T47D (cell line): ENCODE data around the gene GBA3.

Experiments
- DNase-seq, 2 experiments: peaks; one replicate each; pipeline versions ENCODE4 v3.0.0 to v3.0.0-alpha.2; 2011 to 2012; ENCODE audit warnings: low read depth in 1 of 2, low spot score in 1 of 2
- JUND ChIP-seq: IDR thresholded peaks from 2 replicates; pipeline ENCODE4 v1.6.1; 2012; ENCODE audit warnings: low read depth
- in situ Hi-C: cut with HindIII; loops from 2 replicates; pipeline ENCODE4 v1.10.0; 2016; ENCODE audit warnings: low sequenced_read_pairs, low pct_unique_long_range_greater_than_20kb

The GBA3 gene

DNA sequence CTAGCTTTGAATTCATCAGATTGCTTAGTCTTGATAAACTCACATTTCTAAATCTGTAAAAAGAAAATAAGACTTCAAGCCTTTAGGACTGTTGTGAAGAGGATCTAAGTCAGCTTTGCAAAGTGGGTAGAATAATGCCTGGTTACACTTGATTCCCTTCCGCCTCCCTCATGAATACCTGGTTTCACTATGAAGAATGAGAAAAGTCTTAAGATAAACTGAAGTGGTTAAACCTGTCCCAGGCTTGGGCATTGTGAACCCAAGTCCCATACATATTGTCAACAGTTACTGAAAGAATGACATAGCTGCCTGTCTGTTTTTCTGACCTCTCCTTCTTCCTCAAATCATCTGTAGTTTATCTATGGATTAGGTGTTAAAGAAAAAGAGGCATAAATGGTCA is 16.7 kb upstream of the GBA3 start:
- in situ Hi-C loops, result no loop called here
- TF ChIP-seq JUND, result no peak
- DNase-seq, result peak in 1 of 2 experiments; percentile 33

DNA sequence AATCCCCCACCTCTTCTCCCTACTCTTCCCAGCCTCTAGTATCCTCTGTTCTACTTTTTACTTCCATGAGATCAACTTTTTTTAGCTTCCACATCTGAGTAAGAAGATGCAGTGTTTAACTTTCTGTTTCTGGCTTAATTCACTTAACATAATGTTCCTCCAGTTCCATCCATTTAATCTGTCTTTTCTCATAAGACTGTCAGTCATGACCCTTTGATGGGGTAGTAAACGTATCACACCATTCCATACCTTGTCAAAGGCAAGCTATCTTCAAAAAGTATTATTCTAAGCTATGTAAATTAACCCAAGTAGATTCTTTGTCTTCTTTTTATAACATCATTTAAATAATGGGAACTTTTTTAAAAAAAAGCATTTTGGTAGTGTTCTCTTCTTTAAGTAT is 15.0 kb upstream of the GBA3 start:
- TF ChIP-seq JUND, result no peak
- no peak for DNase-seq
- in situ Hi-C loops, result no loop called here

DNA sequence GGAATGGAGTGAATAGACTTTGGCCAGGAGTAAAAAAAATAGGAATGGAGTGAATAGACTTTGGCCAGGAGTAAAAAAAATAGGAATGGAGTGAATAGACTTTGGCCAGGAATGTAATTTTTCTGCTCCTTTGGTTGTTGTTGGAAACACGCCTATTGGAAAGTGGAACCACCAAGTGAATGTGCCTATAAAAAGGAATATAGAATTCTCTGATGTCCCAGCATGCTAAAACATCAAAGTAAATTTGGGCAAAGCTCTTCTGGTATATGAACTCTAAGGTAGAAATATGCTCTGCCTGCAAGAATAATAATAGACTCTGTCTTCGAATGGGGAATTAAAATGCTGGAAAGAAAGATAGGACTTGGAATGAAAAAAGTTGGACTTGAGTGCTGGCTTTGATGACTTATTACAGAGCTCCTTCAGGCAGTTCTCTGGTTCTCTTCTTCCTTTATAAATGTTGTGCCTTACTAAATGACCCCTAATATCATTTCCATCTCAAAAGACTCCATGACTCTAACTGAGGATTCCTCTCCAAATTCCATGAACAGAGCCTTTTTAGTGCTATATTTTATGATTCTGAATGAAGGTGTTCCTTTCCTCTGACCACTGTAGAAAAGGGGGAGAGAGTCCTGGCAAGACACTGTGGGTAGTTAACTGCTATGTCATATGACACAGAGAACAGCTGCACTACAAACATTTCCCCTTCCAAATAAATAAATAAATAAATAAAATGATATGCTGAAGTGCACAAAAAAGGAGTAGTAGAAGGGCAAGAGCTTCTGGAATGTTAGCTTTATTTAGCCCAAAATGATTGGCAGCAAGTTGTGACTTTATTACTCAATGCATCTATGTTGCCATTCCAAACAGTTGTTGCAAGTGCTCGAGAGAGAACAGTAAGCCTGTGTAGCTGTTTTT is 13.5 kb upstream of the GBA3 start:
- TF ChIP-seq JUND, result no peak
- DNase-seq, result no peak
- in situ Hi-C loops, result no loop called here

DNA sequence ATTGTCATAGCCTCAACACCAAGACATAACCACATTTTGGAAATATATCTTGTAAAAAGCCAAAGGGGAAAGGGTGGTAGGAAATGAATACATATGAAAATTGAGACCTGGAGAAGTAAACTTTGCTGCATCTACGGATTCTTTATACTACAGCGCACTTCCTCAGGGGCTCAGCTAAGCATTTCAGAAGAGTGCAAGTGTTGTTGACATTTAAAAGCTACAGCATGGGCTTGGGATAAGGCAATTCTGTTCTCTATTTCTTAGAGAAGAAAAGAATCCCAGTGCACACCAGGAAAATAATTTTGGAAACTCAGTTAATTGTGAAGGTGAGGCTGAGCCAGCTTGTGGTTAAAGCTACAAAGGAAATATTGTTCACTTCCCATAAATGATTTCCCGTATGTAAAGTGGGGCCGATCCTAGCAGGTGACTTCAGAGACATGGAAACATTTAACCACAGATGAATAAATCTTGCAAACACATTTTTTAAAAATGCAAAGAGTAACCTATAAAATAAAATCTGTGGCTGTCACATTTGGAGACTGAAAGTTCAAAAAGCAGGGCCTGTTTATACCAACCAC is 12.6 kb upstream of the GBA3 start:
- in situ Hi-C loops, result no loop called here
- DNase-seq, result no peak
- no peak for TF ChIP-seq JUND

DNA sequence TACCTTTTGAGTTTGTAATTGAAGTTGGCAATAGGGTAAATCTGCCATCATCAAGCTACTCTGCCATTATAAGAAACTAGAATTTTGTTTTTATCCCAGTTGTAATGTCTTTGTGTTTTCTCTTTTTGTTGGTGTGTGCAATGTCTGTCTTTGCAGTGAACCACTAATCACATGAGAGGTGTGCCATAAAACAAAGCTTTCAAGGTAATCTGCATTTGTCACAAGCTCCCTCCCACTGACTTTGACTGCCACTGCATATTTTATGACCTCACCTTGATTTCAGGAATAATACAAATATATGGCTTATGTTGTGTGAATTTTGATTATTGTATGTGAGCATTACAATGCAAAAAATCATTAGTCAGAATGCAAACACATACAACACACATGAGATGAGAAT is 9.0 kb upstream of the GBA3 start:
- DNase-seq, result no peak
- in situ Hi-C loops, result no loop called here
- no peak for TF ChIP-seq JUND

DNA sequence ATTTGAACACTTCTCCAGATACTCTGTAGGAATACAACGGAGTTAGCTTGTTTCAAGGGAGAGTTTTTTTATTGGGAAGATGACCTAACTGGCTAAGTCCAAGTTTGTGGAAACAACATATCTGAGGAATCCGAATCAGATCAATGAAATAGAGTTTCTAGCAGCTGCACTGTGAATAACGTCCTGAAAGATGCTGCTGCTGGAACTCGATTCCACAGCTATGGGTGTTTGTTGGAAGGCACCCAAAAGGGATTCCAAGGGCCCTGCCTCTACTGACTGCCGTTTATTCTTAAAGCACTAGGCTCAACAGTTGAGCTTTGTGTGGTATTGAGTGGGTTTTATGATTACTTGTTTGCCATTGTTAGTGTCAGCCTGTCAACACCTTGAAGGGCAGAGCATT is 6.6 kb upstream of the GBA3 start:
- no peak for TF ChIP-seq JUND
- DNase-seq, result no peak
- in situ Hi-C loops, result no loop called here

DNA sequence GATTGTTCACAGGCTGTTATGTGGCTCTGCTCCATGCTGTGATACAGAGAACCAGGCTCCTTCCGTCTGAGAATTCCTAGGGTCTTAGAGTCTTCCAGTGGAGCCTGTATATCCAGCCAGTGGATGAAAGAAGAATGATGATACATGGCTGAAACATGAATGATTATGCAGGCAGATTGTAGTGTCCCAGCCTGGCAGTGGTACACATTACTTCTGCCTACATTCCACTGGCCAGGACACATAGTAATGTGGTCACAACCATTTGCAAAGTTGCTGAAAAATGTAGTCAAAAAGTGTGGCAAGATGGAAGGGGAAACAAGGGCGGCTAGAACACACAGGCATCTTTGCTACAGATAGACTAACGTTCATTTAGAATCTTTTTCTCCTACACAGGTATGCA is 4.5 kb upstream of the GBA3 start:
- TF ChIP-seq JUND, result no peak
- no peak for DNase-seq
- in situ Hi-C loops, result no loop called here

DNA sequence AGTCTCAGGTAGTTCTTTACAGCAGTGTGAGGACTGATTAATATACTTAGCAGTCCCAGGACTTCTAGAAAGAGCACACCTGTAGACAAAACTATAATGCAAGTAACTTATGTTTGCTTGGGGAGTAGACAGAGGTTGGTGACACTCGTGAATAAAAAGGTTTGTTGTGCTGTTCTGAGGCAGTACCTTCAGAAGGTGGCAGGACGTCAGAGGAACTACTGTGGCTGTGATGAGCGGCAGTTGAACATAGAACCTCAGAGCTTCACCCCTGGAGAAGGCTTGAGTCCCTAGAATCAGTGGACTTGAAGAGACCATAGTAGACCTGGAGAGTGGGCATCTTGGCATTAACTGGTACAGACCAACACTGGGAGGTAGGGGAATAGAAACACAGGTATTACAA is 3.3 kb upstream of the GBA3 start:
- no peak for DNase-seq
- in situ Hi-C loops, result no loop called here
- TF ChIP-seq JUND, result no peak

DNA sequence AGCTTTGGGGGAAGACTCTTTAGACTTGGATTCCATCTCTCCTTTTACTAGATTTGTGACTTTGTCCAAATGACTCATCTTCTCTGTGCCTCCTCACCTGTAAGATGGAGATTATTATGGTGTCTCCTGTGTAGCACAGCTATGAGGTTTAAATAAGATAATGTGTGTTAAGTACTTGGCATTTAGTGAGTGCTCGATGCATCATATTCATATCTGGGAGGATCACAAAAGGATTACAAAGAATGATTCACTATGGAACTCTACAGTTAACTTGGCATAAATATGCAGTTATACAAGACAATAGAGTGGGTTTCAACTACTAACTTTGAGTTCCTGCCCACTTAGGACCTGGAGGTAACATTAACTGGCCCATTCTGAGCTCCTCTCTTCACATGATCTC is 2.3 kb downstream of the GBA3 start:
- in situ Hi-C loops, result no loop called here
- TF ChIP-seq JUND, result no peak
- DNase-seq, result no peak

DNA sequence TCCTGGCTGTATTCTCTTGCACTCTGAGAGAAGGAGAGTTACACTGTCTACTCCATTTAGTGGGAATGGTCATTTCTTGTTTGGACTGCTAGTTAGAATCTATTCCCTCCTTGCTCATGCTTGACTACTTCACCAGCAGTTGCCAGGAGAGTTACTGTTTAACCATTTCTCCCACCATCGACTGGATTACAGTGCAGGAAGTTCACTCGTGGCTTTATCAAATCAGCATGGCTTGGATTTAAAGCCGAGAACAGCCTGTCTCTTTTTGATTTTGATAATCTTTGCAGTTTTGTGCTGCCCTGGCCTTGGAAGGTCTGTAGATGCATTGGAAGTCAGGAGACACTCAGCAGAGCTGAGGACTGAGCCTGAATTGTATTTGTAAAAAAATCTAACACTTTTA is 3.2 kb downstream of the GBA3 start:
- DNase-seq, result no peak
- no peak for TF ChIP-seq JUND
- in situ Hi-C loops, result no loop called here

DNA sequence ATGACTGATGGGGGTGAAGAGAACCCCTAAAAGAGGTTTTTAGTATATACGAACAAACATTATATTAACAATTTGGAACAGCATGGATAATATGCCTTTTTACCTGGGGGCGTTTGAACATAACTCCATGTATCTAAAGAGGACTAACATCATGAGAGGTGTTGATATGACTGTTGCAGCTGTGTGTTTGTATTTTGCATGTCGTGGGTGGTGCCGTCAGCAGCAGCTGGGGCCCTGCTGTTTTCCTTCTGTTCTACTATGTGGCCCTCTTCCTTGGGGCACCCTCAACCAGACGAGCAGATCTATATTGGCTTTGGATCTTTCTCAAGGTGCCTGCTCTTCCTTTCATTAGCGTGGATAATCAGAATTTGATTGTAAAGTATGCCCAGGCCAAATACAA is 11.2 kb downstream of the GBA3 start:
- no peak for TF ChIP-seq JUND
- in situ Hi-C loops, result no loop called here

DNA sequence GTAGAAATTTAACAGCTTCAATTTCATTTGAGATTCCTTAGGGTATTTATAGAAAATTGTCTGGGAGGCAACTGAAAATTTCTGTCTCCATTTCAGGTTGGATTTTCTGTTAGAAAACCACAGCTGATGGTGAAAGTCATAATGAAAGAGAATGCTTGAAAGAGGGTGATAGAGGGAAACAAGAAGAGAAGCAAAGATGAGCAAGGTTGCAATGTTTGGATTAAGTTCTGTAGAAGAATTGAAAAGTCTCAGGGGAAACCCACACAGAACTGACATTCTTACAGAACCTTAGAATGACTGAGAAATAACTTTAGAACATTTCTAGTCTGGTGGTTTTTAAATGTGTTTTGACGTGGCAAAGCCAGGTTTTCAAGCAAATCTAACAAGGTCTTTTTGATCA is 14.7 kb downstream of the GBA3 start:
- in situ Hi-C loops, result no loop called here
- DNase-seq, result no peak
- TF ChIP-seq JUND, result no peak

More for the DNA sequence above, 11.2 kb downstream of the GBA3 start:
- DNase-seq, result no peak

DNA sequence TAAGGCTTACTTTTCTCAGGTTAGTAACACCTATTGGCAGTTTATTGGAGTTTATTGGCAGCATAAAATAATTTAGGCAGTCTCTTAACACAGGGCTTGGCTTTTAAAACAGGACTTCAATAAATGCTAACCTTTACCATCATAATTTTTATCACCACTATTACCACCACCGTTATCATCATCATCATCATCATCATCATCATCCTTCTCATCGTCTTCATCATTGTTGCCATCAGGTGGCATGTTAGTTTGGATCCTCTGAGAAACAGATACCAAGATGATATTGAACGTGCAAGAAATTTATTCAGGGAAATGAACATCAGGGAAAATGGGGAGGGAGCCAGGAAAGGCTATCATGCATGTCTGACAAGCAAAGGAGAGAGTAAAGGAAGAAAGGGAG is 16.2 kb downstream of the GBA3 start:
- in situ Hi-C loops, result no loop called here
- no peak for DNase-seq
- TF ChIP-seq JUND, result no peak
